ENCODE measurements around the gene PTX3.

PTX3 gene

GRCh38 chr3:157427901-157428300, 8.7 kb upstream of the PTX3 start:
- DNase-seq, result peak; percentile 25

GRCh38 chr3:157428853-157429252, 7.8 kb upstream of the PTX3 start:
- no peak for DNase-seq

- DNase-seq, result no peak
These were observed 6.9 kb upstream of the PTX3 start for GRCh38 chr3:157429708-157430107.

GRCh38 chr3:157438194-157438730, 1.6 kb downstream of the PTX3 start:
- peak; percentile 32 for DNase-seq

GRCh38 chr3:157441102-157441624, 4.5 kb downstream of the PTX3 start:
- DNase-seq, result peak; percentile 36

- DNase-seq, result no peak
These were observed 6.1 kb downstream of the PTX3 start for GRCh38 chr3:157442729-157443128.

GRCh38 chr3:157443905-157444796, 7.5 kb downstream of the PTX3 start:
- DNase-seq, result no peak

- DNase-seq, result no peak
These were observed 8.1 kb downstream of the PTX3 start for GRCh38 chr3:157444797-157445184.

- DNase-seq, result no peak
These were observed 9.2 kb downstream of the PTX3 start for GRCh38 chr3:157445857-157446256.

GRCh38 chr3:157447026-157447694, 10.5 kb downstream of the PTX3 start:
- peak; percentile 6 for DNase-seq

GRCh38 chr3:157452097-157452496, 15.4 kb downstream of the PTX3 start:
- DNase-seq, result no peak

GRCh38 chr3:157453824-157454223, 17.2 kb downstream of the PTX3 start:
- no peak for DNase-seq

- no peak for DNase-seq
These were observed 23.1 kb downstream of the PTX3 start for GRCh38 chr3:157459706-157460105.

GRCh38 chr3:157460253-157460652, 23.6 kb downstream of the PTX3 start:
- DNase-seq, result no peak

- DNase-seq, result no peak
These were observed 27.2 kb downstream of the PTX3 start for GRCh38 chr3:157463816-157464215.

GRCh38 chr3:157464321-157464720, 27.7 kb downstream of the PTX3 start:
- DNase-seq, result no peak

GRCh38 chr3:157465741-157466140, 29.1 kb downstream of the PTX3 start:
- no peak for DNase-seq

GRCh38 chr3:157467200-157467599, 30.6 kb downstream of the PTX3 start:
- DNase-seq, result no peak

GRCh38 chr3:157469561-157470294, 33.1 kb downstream of the PTX3 start:
- DNase-seq, result no peak

GRCh38 chr3:157471064-157471463, 34.4 kb downstream of the PTX3 start:
- DNase-seq, result no peak

GRCh38 chr3:157472648-157473047, 36.0 kb downstream of the PTX3 start:
- no peak for DNase-seq

GRCh38 chr3:157475921-157476414, 39.3 kb downstream of the PTX3 start:
- DNase-seq, result no peak

- no peak for DNase-seq
These were observed 40.8 kb downstream of the PTX3 start for GRCh38 chr3:157477441-157477840.

Data from NCI-H1694 (cell line).